Activated T-cell treated with anti-CD3 and anti-CD28 coated beads, Interleukin-2, amount 50 U/mL, for 72 hours (primary cell): Measurements from ENCODE around the gene VENTX. TPM values are rescaled to one million over a fixed set of nuclear protein-coding genes. Genes with fewer than 3 reads are reported as not detected.
"Not testable (repeated sequence)": the region's sequence is repeated elsewhere in the genome, so short reads cannot be mapped to it uniquely, and the experiment has no call there.

ENCODE experiments used
- ATAC-seq, 2 donors: fragments of 150-1000 bp; cut with Tn5 transposase; replicated peaks in 1 of 2; 2 replicates each; pipeline ENCODE4 v1.10.0; 2021; ENCODE audit warnings: moderate library complexity in 2 of 2, mild to moderate bottlenecking in 1 of 2
- DNase-seq, 2 donors: peaks; one replicate each; pipeline ENCODE4 v3.0.0; 2021 to 2022; ENCODE audit warnings: mixed read lengths in 1 of 2
- H3K27ac Mint-ChIP-seq: one replicate; pipeline ENCODE4 v1.8.0; 2022; ENCODE audit warnings: mild to moderate bottlenecking, moderate library complexity, mixed read lengths
- H3K27me3 Mint-ChIP-seq: one replicate; pipeline ENCODE4 v1.8.0; 2022; ENCODE audit warnings: low read depth, mixed read lengths
- H3K36me3 Mint-ChIP-seq, 2 donors: one replicate each; pipeline ENCODE4 v1.8.0; 2022; ENCODE audit warnings: mixed read lengths in 2 of 2, mild to moderate bottlenecking in 1 of 2; ENCODE audit not compliant: insufficient read depth in 2 of 2
- H3K4me1 Mint-ChIP-seq: one replicate; pipeline ENCODE4 v1.8.0; 2022; ENCODE audit warnings: low read depth, mixed read lengths
- H3K4me3 Mint-ChIP-seq, 2 donors: one replicate each; pipeline ENCODE4 v1.8.0; 2022; ENCODE audit warnings: mild to moderate bottlenecking in 2 of 2, mixed read lengths in 2 of 2, moderate library complexity in 2 of 2
- H3K9me3 Mint-ChIP-seq, 2 donors: one replicate each; pipeline ENCODE4 v1.8.0; 2022; ENCODE audit warnings: mixed read lengths in 2 of 2
- total RNA-seq, 2 donors: library from RNA; stranded (reverse); gene quantifications; one replicate each; pipeline ENCODE4 v1.2.3, GENCODE V29; 2022

The VENTX gene
- total RNA-seq, 2 donors from 2014 or later, result 0.21 TPM; not detected in 1

DNA sequence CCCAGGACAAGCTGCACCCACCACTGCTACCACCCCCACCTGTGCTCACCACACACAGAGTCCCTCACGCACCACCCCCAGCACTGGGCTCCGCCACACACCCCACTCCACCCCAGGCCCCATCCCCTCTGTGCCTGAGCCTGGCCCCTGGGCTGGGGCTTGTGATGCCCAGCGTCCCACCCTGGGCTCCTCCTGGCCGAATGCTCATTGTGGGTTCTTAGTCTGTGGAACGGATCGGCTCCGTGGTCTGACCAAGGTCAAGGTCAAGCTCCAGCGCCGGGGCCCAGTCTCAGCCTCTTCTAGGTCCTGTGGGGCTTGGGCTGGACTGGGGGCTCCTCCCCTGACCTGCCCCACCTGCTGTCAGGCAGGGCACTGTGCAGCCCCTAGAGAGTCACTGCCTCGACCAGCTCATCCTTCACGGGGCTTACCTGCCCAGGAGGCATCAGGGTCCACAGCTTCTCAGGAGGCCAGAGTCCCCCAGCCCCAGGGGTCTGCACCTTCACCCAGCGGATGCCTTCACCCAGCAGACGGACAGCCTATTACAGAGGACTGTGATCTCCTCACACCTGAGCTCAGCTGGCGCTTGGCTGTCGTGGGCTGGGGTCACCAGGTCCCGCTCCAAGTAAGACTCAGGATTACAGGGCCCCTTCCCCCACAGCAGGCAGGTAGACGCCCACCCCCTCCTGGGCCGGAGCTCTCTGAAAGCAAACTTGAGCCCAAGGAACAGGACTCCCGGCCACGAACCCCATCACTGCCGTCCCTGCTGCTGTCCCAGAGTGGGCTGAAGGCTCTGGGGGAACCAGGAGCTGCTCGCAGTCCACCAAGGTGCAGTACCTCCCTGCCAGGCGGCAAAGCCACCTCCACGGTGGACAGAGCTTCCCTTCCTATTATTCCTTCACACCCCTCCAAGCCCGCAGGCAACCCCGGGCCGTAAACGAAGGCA lies 22.9 kb upstream of the VENTX start:
- no peaks in the 10 kb centered on the region for H3K9me3 Mint-ChIP-seq
- H3K4me3 Mint-ChIP-seq, result no peak overlapping the region
- no peak overlapping the region for H3K27ac Mint-ChIP-seq
- no peaks in the 10 kb centered on the region for H3K27me3 Mint-ChIP-seq
- DNase-seq, result no peak
- no peaks in the 10 kb centered on the region for H3K36me3 Mint-ChIP-seq
- no peaks in the 10 kb centered on the region for H3K4me1 Mint-ChIP-seq
- no peak for ATAC-seq

DNA sequence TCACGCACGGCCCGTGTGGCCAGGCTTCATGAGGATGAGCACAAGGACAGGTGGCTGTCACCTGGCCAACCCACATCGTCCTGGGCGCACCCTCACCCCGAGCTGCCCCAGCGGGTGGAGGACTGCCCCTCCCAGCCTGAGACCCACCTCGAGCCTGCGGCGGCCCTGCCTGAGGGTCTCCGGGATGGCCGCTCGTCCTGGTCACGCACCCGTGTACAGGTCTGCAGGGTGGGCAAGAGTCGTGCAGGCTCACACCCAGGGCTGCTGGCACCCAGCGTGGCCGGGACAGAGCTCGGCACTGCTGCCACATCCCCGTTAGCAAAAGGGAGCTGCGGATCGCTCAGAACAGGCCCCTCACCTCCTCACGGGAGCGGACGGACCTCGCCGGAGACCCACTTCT lies 22.1 kb upstream of the VENTX start:
- no peak for DNase-seq
- H3K27ac Mint-ChIP-seq, result no peak overlapping the region

DNA sequence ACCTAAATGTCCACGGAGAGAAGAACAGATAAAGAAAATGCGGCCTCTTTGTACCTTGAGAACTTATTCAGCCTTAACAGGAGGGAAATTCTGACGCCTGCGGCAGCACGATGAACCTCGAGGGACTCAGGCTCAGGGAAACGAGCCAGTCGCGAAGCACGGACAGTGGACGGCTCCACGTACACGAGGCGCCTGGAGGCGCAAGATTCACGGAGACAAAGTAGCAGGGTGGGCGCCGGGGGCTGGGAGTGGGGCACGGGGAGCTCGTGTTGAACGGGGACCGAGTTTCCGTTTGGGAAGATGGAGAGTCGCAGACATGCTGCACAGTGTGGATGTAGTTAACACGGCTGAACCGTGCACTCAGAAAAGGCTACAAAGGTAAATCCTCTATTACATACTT lies 20.9 kb upstream of the VENTX start:
- no peaks in the 10 kb centered on the region for H3K9me3 Mint-ChIP-seq
- H3K27ac Mint-ChIP-seq, result peak overlapping the region; percentile 54
- no peaks in the 10 kb centered on the region for H3K4me1 Mint-ChIP-seq
- DNase-seq (no peak), ATAC-seq (no peak)
- H3K27me3 Mint-ChIP-seq, result peaks cover 9% of the 10 kb centered on the region
- H3K36me3 Mint-ChIP-seq, result no peaks in the 10 kb centered on the region
- no peak overlapping the region for H3K4me3 Mint-ChIP-seq

More for the DNA sequence above, 22.1 kb upstream of the VENTX start:
- no peaks in the 10 kb centered on the region for H3K27me3 Mint-ChIP-seq
- no peak for ATAC-seq
- H3K4me3 Mint-ChIP-seq, result no peak overlapping the region
- no peaks in the 10 kb centered on the region for H3K36me3 Mint-ChIP-seq
- no peaks in the 10 kb centered on the region for H3K9me3 Mint-ChIP-seq
- H3K4me1 Mint-ChIP-seq, result no peaks in the 10 kb centered on the region

DNA sequence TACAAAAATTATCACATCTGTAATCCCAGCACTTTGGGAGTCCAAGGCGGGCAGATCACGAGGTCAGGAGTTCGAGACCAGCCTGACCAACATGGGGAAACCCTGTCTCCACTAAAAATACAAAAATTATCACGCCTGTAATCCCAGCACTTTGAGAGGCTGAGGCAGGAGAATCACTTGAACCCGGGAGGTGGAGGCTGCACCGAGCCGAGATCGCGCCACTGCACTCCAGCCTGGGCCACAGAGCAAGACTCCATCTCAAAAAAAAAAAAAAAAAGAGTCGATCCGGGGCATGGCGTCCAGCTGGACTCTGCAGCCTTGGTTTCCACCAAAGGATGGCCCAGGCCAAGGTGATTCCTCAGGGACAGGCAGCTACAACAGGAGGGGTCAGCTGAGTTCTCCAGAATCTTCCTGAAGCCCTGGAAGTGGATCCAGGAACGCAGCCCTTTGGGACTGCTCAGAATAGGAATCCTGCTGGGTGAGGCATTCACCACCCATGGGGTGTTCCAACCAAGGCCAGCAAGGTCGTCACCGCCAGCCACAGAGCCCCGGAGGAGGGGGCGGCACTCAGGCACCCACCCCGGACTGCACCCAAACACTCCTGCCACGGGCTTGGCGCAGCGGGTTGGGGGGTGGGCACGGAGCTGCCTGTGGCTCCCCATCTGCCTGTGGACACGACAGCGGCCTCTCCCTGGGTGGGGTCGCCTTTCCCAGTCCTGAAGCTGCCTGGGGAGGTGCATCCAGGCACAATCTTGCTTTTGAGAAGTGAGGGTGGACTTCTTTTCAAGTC lies 19.7 kb upstream of the VENTX start:
- DNase-seq (no peak), ATAC-seq (no peak)
- no peak overlapping the region for H3K27ac Mint-ChIP-seq
- no peak overlapping the region for H3K4me3 Mint-ChIP-seq
- H3K4me1 Mint-ChIP-seq, result no peaks in the 10 kb centered on the region
- no peaks in the 10 kb centered on the region for H3K9me3 Mint-ChIP-seq
- H3K27me3 Mint-ChIP-seq, result peaks cover 9% of the 10 kb centered on the region
- no peaks in the 10 kb centered on the region for H3K36me3 Mint-ChIP-seq

DNA sequence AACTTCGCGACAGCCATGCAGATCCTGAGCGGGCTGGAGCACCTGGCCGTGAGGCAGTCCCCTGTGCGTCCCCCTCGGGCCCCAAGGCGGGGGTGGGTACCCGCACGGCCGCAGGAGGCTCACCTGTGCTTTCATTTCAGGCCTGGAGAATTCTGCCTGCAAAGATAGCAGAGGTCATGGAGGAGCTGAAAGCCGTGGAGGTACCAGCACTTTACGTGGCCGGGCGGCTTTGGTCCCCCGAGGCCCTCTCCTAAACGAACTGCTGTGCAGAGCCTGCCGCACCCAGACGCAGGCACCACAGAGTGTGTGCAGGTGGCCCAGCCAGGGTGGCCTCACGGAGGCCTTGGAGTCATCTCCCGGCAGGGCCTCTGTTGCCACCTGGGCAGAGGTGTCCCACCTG lies 18.8 kb upstream of the VENTX start:
- peaks cover 9% of the 10 kb centered on the region for H3K27me3 Mint-ChIP-seq
- no peaks in the 10 kb centered on the region for H3K9me3 Mint-ChIP-seq
- H3K4me1 Mint-ChIP-seq, result no peaks in the 10 kb centered on the region
- H3K27ac Mint-ChIP-seq, result no peak overlapping the region
- no peak overlapping the region for H3K4me3 Mint-ChIP-seq
- H3K36me3 Mint-ChIP-seq, result no peaks in the 10 kb centered on the region
- ATAC-seq (no peak), DNase-seq (no peak)

DNA sequence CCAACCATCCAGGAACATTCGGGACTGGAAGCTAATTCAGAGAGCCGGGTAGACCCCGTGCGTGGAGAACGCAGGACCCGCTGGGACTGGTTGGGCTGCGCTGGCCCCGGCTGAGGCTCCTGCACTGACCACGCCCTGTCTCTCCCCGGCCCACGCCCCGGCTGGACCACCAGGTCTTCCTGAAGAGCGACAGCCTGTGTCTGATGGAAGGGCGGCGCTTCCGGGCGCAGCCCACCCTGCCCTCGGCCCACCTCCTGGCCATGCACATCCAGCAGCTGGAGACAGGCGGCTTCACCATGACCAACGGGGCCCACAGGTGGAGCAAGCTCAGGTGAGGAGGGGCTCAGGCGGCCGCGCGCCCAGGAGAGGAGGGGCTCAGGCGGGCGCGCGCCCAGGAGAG lies 17.9 kb upstream of the VENTX start:
- H3K27ac Mint-ChIP-seq, result no peak overlapping the region
- DNase-seq (no peak), ATAC-seq (no peak)
- H3K9me3 Mint-ChIP-seq, result no peaks in the 10 kb centered on the region
- peaks cover 9% of the 10 kb centered on the region for H3K27me3 Mint-ChIP-seq
- no peaks in the 10 kb centered on the region for H3K4me1 Mint-ChIP-seq
- H3K4me3 Mint-ChIP-seq, result no peak overlapping the region
- no peaks in the 10 kb centered on the region for H3K36me3 Mint-ChIP-seq

DNA sequence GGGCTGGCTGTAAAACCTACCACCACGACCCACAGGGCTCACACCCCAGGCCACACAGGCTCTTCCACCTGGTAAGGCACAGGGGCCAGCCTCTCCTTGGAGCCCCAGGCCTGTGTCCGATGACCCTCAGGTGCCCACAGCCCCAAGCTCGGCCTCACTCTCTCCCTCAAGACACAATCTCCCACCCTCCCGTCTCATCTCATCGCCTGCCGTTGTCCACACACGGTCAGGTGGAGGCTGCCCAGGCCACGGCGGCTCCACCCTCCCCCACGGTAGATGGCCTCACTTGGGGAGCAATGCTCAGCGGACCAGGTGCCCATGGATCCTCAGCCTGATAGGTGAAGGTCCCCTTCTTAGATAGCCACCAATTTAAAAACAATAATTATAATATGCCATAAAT lies 16.3 kb upstream of the VENTX start:
- peaks cover 12% of the 10 kb centered on the region for H3K4me1 Mint-ChIP-seq
- ATAC-seq, result no peak
- no peak overlapping the region for H3K27ac Mint-ChIP-seq
- no peaks in the 10 kb centered on the region for H3K9me3 Mint-ChIP-seq
- no peak overlapping the region for H3K4me3 Mint-ChIP-seq
- no peak for DNase-seq
- H3K36me3 Mint-ChIP-seq, result no peaks in the 10 kb centered on the region
- peaks cover 10% of the 10 kb centered on the region for H3K27me3 Mint-ChIP-seq

DNA sequence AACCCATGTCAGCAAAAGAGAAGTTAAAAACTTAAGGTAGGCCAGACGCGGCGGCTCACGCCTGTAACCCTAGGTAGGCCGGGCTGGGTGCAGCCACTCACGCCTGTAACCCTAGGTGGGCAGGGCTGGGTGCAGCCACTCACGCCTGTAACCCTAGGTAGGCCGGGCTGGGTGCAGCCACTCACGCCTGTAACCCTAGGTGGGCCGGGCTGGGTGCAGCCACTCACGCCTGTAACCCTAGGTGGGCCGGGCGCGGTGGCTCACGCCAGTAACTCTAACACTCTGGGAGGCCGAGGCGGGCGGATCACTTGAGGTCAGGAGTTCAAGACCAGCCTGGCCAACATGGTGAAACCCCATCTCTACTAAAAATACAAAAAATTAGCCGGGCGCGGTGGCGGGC lies 15.9 kb upstream of the VENTX start:
- ATAC-seq, H3K36me3 Mint-ChIP-seq, H3K9me3 Mint-ChIP-seq, H3K27ac Mint-ChIP-seq, DNase-seq, H3K4me3 Mint-ChIP-seq: not testable (repeated sequence)
- Mint-ChIP-seq H3K4me1 (peaks cover 16% of the 10 kb centered on the region), H3K27me3 (peaks cover 15% of the 10 kb centered on the region)

DNA sequence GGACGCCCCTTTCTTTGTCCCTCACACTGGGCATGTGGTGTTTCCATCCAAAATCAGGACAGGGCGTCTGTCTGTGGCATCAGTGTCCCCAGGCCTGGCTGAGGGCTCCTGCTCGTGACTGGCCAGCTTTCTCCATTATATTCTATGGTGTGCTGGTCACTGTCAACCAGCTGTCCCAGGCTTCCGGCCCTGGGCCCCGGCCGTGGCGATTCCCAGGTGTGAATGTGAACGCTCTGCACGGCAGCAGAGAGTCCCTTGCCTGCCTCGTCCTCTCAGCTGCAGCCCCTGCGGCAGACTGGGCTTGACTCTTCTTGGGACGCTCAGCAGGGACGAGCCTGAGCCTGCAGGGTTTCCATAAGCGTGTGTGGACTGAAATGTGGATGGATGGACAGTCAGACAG lies 13.6 kb upstream of the VENTX start:
- Mint-ChIP-seq H3K4me3 (no peak overlapping the region), H3K36me3 (peaks cover 0 to 2% of the 10 kb centered on the region in 2 donors), H3K27me3 (peaks cover 38% of the 10 kb centered on the region), H3K27ac (no peak overlapping the region), H3K4me1 (peaks cover 19% of the 10 kb centered on the region), H3K9me3 (no peaks in the 10 kb centered on the region)
- DNase-seq (no peak), ATAC-seq (no peak)

DNA sequence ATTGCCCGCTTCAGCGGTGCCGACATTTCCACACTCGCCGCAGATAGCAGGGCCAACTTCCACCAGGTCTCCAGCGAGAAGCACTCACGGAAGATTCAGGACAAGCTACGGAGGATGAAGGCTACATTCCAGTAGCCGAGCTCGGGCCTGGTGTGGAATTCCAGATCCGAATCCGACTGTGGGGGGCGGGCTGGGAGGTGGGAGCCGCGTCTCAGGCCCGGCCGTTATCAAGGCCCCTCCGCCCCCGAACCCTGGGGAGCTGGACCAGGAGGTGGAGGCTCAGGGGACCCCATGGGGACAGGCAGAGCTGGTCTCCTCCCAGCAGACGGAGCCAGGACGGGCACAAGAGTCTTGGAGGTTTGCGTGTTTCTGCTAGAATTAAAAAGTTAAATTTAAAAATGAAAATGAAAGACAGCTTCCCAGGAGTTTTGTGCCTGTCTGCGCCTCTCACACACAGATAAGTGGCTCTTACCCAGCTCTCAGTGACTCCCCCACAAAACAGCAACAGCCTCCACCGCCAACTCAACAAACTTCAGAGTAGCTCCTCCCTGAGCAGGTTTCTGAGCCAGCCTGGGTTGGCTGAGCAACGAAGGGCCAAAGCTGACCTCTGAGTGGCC lies 12.8 kb upstream of the VENTX start:
- Mint-ChIP-seq H3K4me1 (peaks cover 19% of the 10 kb centered on the region), H3K27me3 (peaks cover 42% of the 10 kb centered on the region), H3K36me3 (peaks cover 0 to 4% of the 10 kb centered on the region in 2 donors), H3K9me3 (no peaks in the 10 kb centered on the region), H3K4me3 (peak overlapping the region; percentile 69 to 83), H3K27ac (no peak overlapping the region)
- ATAC-seq, result no peak
- DNase-seq, result no peak

DNA sequence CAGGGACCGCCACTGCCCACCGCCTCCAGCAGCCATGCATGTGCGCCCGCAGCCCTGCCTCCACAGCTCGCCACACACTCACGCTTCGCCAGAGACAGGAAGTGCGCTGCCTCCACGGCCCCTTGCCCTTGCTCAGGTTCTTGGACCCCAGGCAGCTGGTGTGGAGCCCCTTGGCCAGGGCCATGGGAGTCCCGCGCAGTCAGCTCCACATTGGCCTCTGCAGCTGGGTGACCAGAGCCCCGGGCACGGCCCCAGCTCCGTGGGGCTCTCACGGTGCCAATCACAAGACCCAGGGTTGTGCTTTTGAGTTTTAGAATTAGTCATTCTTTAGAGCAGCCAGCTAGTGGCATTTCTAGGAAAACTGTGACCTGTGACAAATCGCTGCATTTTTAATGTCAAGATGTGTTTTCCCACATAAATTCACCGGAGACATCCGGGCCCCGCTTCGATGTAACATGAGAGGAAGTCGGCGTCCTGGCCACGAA lies 11.9 kb upstream of the VENTX start:
- no peak overlapping the region for H3K27ac Mint-ChIP-seq
- H3K27me3 Mint-ChIP-seq, result peaks cover 42% of the 10 kb centered on the region
- H3K4me3 Mint-ChIP-seq, result peak overlapping the region; percentile 69 to 83
- no peaks in the 10 kb centered on the region for H3K9me3 Mint-ChIP-seq
- DNase-seq, result peak; percentile 19 to 42
- peak; percentile 81 to 86 for ATAC-seq
- H3K4me1 Mint-ChIP-seq, result peaks cover 19% of the 10 kb centered on the region
- peaks cover 0 to 4% of the 10 kb centered on the region in 2 donors for H3K36me3 Mint-ChIP-seq

DNA sequence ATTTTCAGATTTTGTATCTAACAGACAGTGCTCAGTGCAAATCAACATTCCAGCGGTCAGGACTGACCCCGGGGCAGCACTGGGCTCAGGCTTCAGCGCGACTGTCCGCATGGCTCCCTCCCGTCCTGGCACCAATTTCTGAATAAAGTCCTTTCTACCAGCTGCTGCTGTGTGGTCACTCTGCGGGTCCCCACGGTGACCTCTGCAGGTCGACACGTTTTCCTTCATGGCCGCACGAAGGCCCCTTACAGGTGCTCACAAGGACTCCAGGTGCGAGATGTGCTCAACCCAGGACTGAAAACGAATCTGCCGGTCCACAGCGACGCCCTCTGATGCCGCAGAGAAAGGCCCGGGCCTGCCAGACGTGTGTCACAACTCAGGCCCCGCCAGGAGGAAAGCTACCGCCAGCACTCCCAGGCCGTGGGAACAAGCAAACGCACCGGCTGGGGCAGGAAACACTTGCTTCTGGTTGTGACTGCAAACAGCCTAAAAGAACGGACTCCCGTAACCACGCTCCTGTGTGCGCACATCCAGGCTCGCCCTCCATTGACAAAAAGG lies 11.3 kb upstream of the VENTX start:
- ATAC-seq, result peak; percentile 54 to 64
- peak; percentile 29 to 49 for DNase-seq
- Mint-ChIP-seq H3K4me3 (peak overlapping the region; percentile 69 to 83), H3K27ac (no peak overlapping the region), H3K9me3 (no peaks in the 10 kb centered on the region), H3K36me3 (peaks cover 0 to 4% of the 10 kb centered on the region in 2 donors), H3K27me3 (peaks cover 39% of the 10 kb centered on the region), H3K4me1 (peaks cover 19% of the 10 kb centered on the region)
